ENCODE data around the gene IFNL1.

The IFNL1 gene

DNA sequence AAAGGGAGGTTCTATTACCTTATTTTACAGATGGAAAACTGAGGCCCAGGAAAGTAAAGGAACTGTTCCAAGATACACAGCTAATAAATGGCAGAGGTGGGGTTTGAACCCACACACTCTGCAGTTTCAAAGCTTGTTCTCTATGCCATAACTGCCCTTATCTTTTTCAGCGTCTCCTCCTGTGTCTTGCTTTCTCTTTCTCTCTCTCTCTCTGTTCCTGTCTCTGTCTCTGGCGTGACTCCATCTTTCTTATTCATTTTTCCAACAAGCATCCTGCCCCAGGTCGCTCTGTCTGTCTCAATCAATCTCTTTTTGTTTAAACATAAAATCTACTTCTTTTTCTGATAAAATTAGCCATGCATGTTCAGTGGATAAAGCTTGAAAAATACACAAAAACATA is 44.4 kb upstream of the IFNL1 start:
- POLR2A ChIA-PET, result no interaction called here
- H3K4me3 ChIP-seq (ENCODE audit: low read depth, low read length), result no peak overlapping the region
- no peak for DNase-seq (ENCODE audit: low read depth, low spot score)
- CTCF ChIA-PET, result interaction anchor here (1.3 kb wide), 1 partner anchor 142 kb away, joined by 3 read pairs; no protein-coding TSS in a partner anchor
- no peak for TF ChIP-seq CTCF (IDR thresholded peaks at IDR 0.05; ENCODE audit: insufficient read depth, low read length, missing control alignments)

GRCh38 chr19:39252458-39252857 is 43.7 kb upstream of the IFNL1 start:
- no peak overlapping the region for H3K4me3 ChIP-seq (ENCODE audit: low read depth, low read length)
- POLR2A ChIA-PET, result no interaction called here
- no peak for DNase-seq (ENCODE audit: low read depth, low spot score)
- CTCF ChIA-PET, result no interaction called here
- TF ChIP-seq CTCF (IDR thresholded peaks at IDR 0.05; ENCODE audit: insufficient read depth, low read length, missing control alignments), result no peak

- DNase-seq (ENCODE audit: low read depth, low spot score), result no peak
- POLR2A ChIA-PET, result no interaction called here
Measured at GRCh38 chr19:39253374-39254149, 42.6 kb upstream of the IFNL1 start.

GRCh38 chr19:39254531-39255345 is 41.5 kb upstream of the IFNL1 start:
- POLR2A ChIA-PET, result no interaction called here
- H3K4me3 ChIP-seq (ENCODE audit: low read depth, low read length), result no peak overlapping the region
- CTCF ChIA-PET, result interaction anchor here (0.9 to 1.7 kb wide), 2 partner anchors 73 to 145 kb away, joined by 3 read pairs; no protein-coding TSS in a partner anchor

More at GRCh38 chr19:39253374-39254149, 42.6 kb upstream of the IFNL1 start:
- H3K4me3 ChIP-seq (ENCODE audit: low read depth, low read length), result no peak overlapping the region
- CTCF ChIA-PET, result interaction anchor here (0.9 kb wide), 1 partner anchor 144 kb away, joined by 3 read pairs; no protein-coding TSS in a partner anchor
- no peak for TF ChIP-seq CTCF (IDR thresholded peaks at IDR 0.05; ENCODE audit: insufficient read depth, low read length, missing control alignments)

DNA sequence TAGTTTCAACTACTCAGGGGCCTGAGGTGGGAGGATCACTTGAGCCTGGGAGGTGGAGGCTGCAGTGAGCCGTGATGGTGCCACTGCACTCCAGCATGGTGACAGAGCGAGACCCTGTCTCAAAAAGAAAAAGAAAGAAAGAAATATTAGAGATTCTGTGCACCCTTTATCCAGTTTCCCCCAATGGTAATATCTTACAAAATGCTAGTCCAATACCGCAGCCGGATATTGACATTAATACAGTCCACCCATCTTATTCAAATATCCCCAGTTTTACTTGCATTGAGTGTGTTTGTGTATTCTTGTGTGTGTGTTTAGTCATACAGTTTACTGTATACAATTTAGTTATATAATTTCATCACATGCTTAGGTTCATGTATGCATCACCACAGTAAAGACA is 39.0 kb upstream of the IFNL1 start:
- ChIA-PET CTCF (no interaction called here), POLR2A (no interaction called here)

More at GRCh38 chr19:39254531-39255345, 41.5 kb upstream of the IFNL1 start:
- TF ChIP-seq CTCF (IDR thresholded peaks at IDR 0.05; ENCODE audit: insufficient read depth, low read length, missing control alignments), result no peak
- DNase-seq (ENCODE audit: low read depth, low spot score), result no peak

More for the DNA sequence above, 39.0 kb upstream of the IFNL1 start:
- TF ChIP-seq CTCF (IDR thresholded peaks at IDR 0.05; ENCODE audit: insufficient read depth, low read length, missing control alignments), result no peak
- DNase-seq (ENCODE audit: low read depth, low spot score), result no peak
- no peak overlapping the region for H3K4me3 ChIP-seq (ENCODE audit: low read depth, low read length)
